ENCODE measurements around the gene RAB31.

RAB31 gene

GRCh38 chr18:9866627-9867026, 158.5 kb downstream of the RAB31 start:
- DNase-seq (ENCODE audit: low spot score), result no peak

GRCh38 chr18:9867071-9867594, 159.0 kb downstream of the RAB31 start:
- no peak for DNase-seq (ENCODE audit: low spot score)

- no peak for DNase-seq (ENCODE audit: low spot score)
These were observed 161.0 kb downstream of the RAB31 start for GRCh38 chr18:9868857-9869714.

- DNase-seq (ENCODE audit: low spot score), result peak; percentile 62
These were observed 161.8 kb downstream of the RAB31 start for GRCh38 chr18:9869715-9870430.

- no peak for DNase-seq (ENCODE audit: low spot score)
These were observed 162.4 kb downstream of the RAB31 start for GRCh38 chr18:9870431-9871008.

GRCh38 chr18:9871244-9871746, 163.2 kb downstream of the RAB31 start:
- DNase-seq (ENCODE audit: low spot score), result no peak

GRCh38 chr18:9872823-9873222, 164.7 kb downstream of the RAB31 start:
- DNase-seq (ENCODE audit: low spot score), result no peak

GRCh38 chr18:9874728-9875127, 166.6 kb downstream of the RAB31 start:
- no peak for DNase-seq (ENCODE audit: low spot score)

- DNase-seq (ENCODE audit: low spot score), result no peak
These were observed 168.2 kb downstream of the RAB31 start for GRCh38 chr18:9876212-9876866.

GRCh38 chr18:9876867-9877654, 169.0 kb downstream of the RAB31 start:
- peak; percentile 13 for DNase-seq (ENCODE audit: low spot score)

GRCh38 chr18:9877655-9878014, 169.5 kb downstream of the RAB31 start:
- DNase-seq (ENCODE audit: low spot score), result no peak

GRCh38 chr18:9878095-9878494, 170.0 kb downstream of the RAB31 start:
- no peak for DNase-seq (ENCODE audit: low spot score)

GRCh38 chr18:9878783-9879242, 170.7 kb downstream of the RAB31 start:
- no peak for DNase-seq (ENCODE audit: low spot score)

- DNase-seq (ENCODE audit: low spot score), result no peak
These were observed 176.0 kb downstream of the RAB31 start for GRCh38 chr18:9884090-9884489.

- DNase-seq (ENCODE audit: low spot score), result no peak
These were observed 176.5 kb downstream of the RAB31 start for GRCh38 chr18:9884532-9885140.

GRCh38 chr18:9885170-9886004, 177.3 kb downstream of the RAB31 start, which contains the start of gene TXNDC2:
Gene TXNDC2, plus strand, starts transcription at chr18:9885973. Its CDS starts 708 bp downstream, at chr18:9886681.
- no peak for DNase-seq (ENCODE audit: low spot score)

GRCh38 chr18:9886005-9886348, 177.9 kb downstream of the RAB31 start:
- no peak for DNase-seq (ENCODE audit: low spot score)

- DNase-seq (ENCODE audit: low spot score), result no peak
These were observed 179.9 kb downstream of the RAB31 start for GRCh38 chr18:9887992-9888391.

GRCh38 chr18:9890196-9890595, 182.1 kb downstream of the RAB31 start:
- no peak for DNase-seq (ENCODE audit: low spot score)

- no peak for DNase-seq (ENCODE audit: low spot score)
These were observed 182.9 kb downstream of the RAB31 start for GRCh38 chr18:9890957-9891356.

Data from SW480 (cell line).